Vagina (tissue), 2 donors: Measurements from ENCODE around the gene OR2AT4.
"Not testable (repeated sequence)": the region's sequence is repeated elsewhere in the genome, so short reads cannot be mapped to it uniquely, and the experiment has no call there.

Source experiments
- CTCF ChIP-seq, 3 experiments: fragments of 450-650 bp in 2 of 3; fragments of 200-600 bp in 1 of 3; sonication (generic) in 1 of 3; IDR thresholded peaks; one replicate each; pipeline ENCODE4 v1.5.1; 2017 to 2019; ENCODE audit warnings: antibody characterized with exemption in 3 of 3, mild to moderate bottlenecking in 2 of 3, moderate library complexity in 2 of 3
- POLR2A ChIP-seq, 2 donors: fragments of 450-650 bp; IDR thresholded peaks; one replicate each; pipeline ENCODE4 v1.6.1; 2017; ENCODE audit warnings: antibody characterized with exemption in 2 of 2, mild to moderate bottlenecking in 2 of 2, moderate library complexity in 2 of 2

GRCh38 chr11:75094382-75094781 lies 2.3 kb downstream of the OR2AT4 start:
- not testable (repeated sequence) for TF ChIP-seq CTCF, POLR2A (IDR thresholded peaks at IDR 0.05)
